AG04450 (cell line): Measurements from ENCODE around the gene RPH3AL. TPM values are rescaled to one million over a fixed set of nuclear protein-coding genes. Genes with fewer than 3 reads are reported as not detected.

ENCODE experiments used
- CTCF ChIA-PET: fragments of 300-600, 350-600 bp; formaldehyde crosslinking; extraction: SDS; loops from one replicate; lab custom pipeline; 2022; ENCODE audit warnings: antibody characterized with exemption, inconsistent platforms; lab: Charles Lee
- POLR2A ChIA-PET: fragments of 350-600 bp; formaldehyde crosslinking; extraction: SDS; loops from one replicate; lab custom pipeline; 2021; ENCODE audit warnings: antibody characterized with exemption, inconsistent platforms; lab: Yijun Ruan, JAX
- DNase-seq: peaks from one replicate; pipeline ENCODE4 v3.0.0-alpha.2; 2011; ENCODE audit warnings: low read depth, low spot score
- H3K27ac ChIP-seq: one replicate; pipeline ENCODE4 v1.5.1; 2012; ENCODE audit warnings: low read depth, low read length, control low read depth
- H3K27me3 ChIP-seq: one replicate; pipeline ENCODE4 v1.6.0; 2012; ENCODE audit warnings: low read length; ENCODE audit not compliant: control insufficient read depth, insufficient read depth
- H3K4me3 ChIP-seq: 2 replicates; pipeline ENCODE4 v1.5.1; 2011; ENCODE audit warnings: mild to moderate bottlenecking, low read depth, low read length, control low read depth
- H3K9me3 ChIP-seq: 2 replicates; pipeline ENCODE4 v1.5.1; 2012; ENCODE audit warnings: low read length; ENCODE audit not compliant: control insufficient read depth, insufficient read depth
- polyA plus RNA-seq: library from polyadenylated mRNA; depleted of rRNA; stranded (reverse); fragments of >200 nt; gene quantifications from 2 replicates; pipeline ENCODE4 v1.2.3, GENCODE V29; 2011
- TF ChIP-seq, protein P1 (sequence below): IDR thresholded peaks from 2 replicates; pipeline ENCODE4 v1.5.1; 2011; ENCODE audit warnings: low read depth, low read length, control low read depth, inconsistent platforms

The RPH3AL gene
- polyA plus RNA-seq, 1 experiment: 1.3 TPM

DNA sequence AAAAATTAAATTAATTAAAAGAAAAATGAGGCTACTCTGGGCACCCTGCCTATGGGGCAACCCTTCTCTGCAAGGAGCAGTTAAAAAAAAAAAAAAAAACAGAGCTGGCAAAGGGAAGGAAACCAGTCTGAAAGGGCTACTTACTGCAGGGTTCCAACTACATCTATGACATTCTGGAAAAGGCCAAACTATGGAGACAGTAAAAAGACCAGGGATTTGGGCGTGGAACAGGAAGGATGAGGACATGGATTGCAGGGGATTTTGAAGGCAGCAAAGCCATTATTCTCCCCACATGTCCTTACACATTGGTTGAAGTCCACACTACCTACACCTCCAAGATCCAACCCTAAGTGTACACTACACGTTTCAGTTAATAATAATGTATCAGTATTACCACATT, 4.6 kb downstream of the RPH3AL start:
- Histone ChIP-seq H3K27ac (no peak overlapping the region), H3K4me3 (no peak overlapping the region), H3K9me3 (peaks cover 4% of the 10 kb centered on the region; the same call in 1 of the 2 replicates), H3K27me3 (no peaks in the 10 kb centered on the region)
- DNase-seq: no peak
- ChIA-PET POLR2A (no interaction called here), CTCF (no interaction called here)
- TF ChIP-seq, protein P1, sequence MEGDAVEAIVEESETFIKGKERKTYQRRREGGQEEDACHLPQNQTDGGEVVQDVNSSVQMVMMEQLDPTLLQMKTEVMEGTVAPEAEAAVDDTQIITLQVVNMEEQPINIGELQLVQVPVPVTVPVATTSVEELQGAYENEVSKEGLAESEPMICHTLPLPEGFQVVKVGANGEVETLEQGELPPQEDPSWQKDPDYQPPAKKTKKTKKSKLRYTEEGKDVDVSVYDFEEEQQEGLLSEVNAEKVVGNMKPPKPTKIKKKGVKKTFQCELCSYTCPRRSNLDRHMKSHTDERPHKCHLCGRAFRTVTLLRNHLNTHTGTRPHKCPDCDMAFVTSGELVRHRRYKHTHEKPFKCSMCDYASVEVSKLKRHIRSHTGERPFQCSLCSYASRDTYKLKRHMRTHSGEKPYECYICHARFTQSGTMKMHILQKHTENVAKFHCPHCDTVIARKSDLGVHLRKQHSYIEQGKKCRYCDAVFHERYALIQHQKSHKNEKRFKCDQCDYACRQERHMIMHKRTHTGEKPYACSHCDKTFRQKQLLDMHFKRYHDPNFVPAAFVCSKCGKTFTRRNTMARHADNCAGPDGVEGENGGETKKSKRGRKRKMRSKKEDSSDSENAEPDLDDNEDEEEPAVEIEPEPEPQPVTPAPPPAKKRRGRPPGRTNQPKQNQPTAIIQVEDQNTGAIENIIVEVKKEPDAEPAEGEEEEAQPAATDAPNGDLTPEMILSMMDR: no peak

DNA sequence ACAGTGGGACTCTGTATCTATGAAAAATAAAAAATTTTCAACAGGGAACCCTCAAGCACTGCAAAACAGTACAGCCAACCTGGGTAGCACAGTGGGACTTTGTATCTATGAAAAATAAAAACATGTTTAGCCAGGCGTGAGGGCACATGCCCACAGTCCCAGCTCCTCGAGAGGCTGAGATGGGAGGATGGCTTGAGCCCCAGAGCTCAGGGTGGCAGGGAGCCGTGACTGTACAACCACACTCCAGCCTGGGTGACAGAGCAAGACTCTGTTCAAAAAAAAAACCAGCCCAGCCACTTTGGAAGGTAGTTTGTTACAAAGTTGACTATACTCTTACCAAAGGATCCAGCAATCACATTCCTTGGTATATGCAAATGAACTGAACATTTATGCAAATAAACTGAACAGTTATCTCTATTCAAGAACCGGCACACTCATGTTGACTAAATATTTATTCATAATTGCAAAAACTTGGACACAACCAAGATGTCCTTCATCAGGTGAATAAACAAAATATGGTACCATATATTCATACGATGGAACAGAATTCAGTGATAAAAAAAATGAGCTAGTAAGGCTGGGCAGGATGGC, 5.2 kb downstream of the RPH3AL start:
- Histone ChIP-seq H3K9me3 (peaks cover 4% of the 10 kb centered on the region; the same call in 1 of the 2 replicates), H3K27ac (no peak overlapping the region), H3K27me3 (no peaks in the 10 kb centered on the region), H3K4me3 (no peak overlapping the region)
- no peak for DNase-seq
- TF ChIP-seq, protein P1: no peak
- CTCF ChIA-PET: no interaction called here
- POLR2A ChIA-PET: no interaction called here

- no peaks in the 10 kb centered on the region for H3K27me3 ChIP-seq
- no peak overlapping the region for H3K27ac ChIP-seq
- POLR2A ChIA-PET: no interaction called here
- H3K4me3 ChIP-seq: no peak overlapping the region
- no peak for DNase-seq
- H3K9me3 ChIP-seq: peaks cover 4% of the 10 kb centered on the region; the same call in 1 of the 2 replicates
- CTCF ChIA-PET: no interaction called here
- TF ChIP-seq, protein P1: no peak
Measured at GRCh38 chr17:345992-346785, 6.4 kb downstream of the RPH3AL start.

GRCh38 chr17:345261-345660, 7.3 kb downstream of the RPH3AL start:
- no peaks in the 10 kb centered on the region for H3K27me3 ChIP-seq
- CTCF ChIA-PET: no interaction called here

More at GRCh38 chr17:345261-345660, 7.3 kb downstream of the RPH3AL start:
- POLR2A ChIA-PET: no interaction called here
- H3K27ac ChIP-seq: no peak overlapping the region
- DNase-seq: no peak
- H3K9me3 ChIP-seq: peaks cover 4% of the 10 kb centered on the region; the same call in 1 of the 2 replicates
- H3K4me3 ChIP-seq: no peak overlapping the region
- TF ChIP-seq, protein P1: no peak
